Measurements from ENCODE around the gene GJD4.
A peak's percentile ranks its signal among the peaks of the same experiment; 100 is the strongest.

Gene GJD4, protein sequence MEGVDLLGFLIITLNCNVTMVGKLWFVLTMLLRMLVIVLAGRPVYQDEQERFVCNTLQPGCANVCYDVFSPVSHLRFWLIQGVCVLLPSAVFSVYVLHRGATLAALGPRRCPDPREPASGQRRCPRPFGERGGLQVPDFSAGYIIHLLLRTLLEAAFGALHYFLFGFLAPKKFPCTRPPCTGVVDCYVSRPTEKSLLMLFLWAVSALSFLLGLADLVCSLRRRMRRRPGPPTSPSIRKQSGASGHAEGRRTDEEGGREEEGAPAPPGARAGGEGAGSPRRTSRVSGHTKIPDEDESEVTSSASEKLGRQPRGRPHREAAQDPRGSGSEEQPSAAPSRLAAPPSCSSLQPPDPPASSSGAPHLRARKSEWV

DNA sequence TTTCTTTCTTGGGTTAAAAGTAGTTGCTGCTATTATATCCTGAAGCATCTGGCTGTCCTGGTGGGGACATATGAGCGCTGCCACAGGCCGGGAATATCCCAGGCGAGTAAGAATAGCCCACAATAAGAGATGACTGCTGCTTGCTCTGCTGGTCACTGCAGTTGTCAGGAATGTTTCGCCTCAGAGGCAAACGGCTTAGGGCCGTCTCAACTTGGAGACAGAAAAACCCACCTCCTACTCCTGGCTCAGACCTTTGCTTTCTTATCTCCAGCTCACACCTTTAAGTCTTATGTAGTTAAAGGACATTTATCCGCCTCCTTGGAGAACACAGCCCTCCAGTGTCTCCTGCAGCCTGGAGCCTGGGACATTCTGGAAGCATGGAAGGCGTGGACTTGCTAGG, at the start of gene GJD4:
TSS of gene GJD4 (plus strand) at position 151 of the 400 bp plus-strand sequence. CDS start at position 378, 227 bp downstream.
- DNase-seq (ENCODE audit: low read depth in 2 of 2) = no peak

DNA sequence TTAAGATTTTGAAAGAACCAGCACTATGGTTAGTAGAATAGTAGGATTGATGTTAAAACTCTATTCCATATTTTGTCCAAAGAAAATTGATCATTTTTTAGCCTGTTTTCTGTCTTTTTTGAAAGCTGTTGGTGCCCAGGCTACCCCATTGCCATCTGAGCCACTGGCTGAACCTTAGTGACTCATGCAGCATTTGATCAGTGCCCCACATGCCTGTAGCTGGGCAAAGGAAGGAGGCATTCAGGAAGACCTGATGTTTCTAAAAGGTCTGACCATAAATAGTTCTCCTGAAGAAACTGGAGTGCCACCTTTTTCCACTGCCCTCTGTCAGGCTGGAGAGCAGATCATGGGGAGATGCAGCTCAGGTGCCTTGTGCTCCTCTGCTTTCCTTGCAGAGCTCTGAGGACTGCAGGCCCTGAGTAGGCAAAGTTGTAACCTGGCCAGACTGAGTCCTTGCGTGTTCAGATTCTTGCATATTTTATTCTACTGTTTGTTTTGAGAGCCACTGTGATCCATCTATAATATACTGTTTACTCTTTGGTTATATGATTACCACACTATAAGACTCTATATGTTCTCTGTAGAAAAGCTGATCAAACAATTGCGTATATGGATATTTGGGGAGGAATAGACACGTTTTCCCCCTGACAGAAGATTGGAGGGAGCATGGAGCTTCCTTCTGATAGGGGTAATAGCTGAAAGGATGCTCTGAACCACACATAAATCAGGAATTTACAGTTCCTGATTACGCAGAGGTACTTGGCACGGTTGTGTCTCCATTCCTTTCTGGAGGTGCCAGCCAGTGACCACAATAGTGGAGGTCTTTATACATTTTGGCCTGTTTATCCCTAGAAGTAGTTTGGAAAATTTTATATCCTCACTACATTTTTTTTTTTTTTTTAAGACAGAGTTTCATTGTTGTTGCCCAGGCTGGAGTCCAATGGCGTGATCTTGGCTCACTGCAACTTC, 48.9 kb upstream of the GJD4 start:
- DNase-seq (ENCODE audit: low read depth in 2 of 2) = no peak

DNA sequence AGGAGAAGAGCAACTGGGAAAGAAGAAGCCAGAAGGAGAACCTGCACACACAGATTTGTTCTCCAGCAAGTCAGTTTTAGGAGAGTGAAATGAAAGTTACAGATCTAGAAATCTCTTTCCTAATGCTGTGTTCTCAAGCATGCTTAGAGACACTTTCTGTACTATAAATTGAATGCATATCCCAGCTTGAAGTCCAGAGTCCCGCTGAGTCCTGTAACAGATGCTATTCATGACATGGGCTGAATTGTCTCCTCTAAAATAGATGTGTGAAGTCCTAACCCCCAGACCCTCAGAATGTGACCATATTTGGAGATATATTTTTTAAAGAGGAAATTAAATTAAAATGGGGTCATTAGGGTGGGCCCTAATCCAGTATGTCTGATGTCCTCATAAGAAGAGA, 46.9 kb upstream of the GJD4 start:
- DNase-seq (ENCODE audit: low read depth in 2 of 2) = no peak

DNA sequence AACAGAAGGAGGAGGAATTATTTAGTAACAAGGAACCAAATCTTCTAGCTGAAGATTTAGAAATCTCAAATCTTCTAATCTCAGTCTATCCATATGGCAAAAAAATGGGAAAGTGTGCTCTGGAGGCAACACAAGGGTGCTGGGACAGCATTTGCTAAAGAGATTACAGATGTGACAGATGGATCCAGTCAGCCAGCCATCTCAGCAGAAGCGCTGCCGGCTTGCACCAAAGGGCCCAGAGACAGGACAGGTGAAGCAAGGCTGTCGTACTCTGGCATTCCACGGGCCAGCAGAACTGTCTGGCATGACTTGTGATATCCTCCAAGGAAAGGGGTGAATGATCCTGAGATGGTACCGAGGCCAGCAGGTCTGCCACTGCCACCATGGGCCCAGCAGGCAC, 45.7 kb upstream of the GJD4 start:
- no peak for DNase-seq (ENCODE audit: low read depth in 2 of 2)

DNA sequence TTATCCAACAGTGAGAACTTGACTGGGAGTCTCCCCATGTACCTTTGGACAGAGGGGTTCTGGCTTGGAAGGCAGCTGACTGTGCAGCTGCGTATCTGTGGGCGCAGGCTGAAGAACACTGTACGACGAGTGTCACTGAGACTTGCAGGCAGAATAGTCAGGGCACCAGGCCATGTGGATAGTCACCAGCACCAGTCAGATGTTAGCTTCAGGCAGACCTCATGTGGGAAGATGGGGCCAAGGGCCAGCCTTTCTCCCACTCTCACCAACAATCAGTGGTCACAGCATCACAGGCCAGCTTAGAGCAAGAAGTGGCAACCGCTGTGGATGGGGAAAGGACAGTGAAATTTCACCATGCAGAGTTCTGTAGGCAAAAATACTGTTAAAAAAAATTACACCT, 43.4 kb upstream of the GJD4 start:
- DNase-seq (ENCODE audit: low read depth in 2 of 2) = no peak

DNA sequence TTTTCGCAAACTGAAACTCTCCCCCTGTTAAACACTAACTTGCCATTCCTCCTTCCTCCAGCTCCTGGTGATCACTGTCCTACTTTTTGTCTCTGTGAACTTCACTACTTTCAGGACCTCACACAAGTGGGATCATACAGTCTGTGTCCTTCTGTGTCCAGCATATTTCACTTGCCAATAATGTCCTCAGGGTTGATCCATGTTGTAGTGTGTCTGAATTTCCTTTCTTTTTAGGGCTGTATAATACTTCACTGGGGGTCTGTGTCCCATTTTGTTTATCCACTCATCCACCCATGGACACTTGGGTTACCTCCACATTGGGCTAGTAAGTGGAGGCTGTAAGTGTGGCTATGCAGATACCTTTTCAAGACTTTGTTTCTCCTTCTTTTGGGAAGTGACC, 42.7 kb upstream of the GJD4 start:
- no peak for DNase-seq (ENCODE audit: low read depth in 2 of 2)

DNA sequence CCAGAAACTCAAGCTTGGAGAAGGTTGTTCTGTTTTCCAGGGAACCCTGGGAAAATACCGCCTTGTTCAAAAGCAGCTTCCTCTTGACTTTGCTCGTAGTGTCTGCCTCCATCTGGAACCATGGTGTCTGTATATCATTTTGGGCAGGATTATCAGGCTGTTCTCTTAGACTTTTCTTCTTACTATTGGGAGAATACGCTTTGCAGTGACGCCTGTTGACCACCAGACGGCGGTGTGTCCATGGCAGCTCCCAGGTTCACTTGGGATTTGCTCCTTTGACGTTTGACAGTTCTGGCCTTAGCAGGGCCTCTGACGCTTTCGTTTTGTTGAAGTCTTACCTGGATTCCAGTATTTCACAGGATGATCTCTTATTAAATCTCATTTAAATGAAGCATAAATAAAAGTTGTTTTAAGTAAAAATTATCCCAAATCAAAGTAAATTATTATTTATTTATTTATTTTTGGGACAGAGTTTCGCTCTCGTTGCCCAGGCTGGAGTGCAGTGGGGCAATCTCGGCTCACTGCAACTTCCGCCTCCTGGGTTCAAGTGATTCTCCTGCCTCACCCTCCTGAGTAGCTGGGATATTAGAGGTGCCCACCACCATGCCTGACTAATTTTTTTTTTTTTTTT, 41.8 kb upstream of the GJD4 start:
- no peak for DNase-seq (ENCODE audit: low read depth in 2 of 2)

DNA sequence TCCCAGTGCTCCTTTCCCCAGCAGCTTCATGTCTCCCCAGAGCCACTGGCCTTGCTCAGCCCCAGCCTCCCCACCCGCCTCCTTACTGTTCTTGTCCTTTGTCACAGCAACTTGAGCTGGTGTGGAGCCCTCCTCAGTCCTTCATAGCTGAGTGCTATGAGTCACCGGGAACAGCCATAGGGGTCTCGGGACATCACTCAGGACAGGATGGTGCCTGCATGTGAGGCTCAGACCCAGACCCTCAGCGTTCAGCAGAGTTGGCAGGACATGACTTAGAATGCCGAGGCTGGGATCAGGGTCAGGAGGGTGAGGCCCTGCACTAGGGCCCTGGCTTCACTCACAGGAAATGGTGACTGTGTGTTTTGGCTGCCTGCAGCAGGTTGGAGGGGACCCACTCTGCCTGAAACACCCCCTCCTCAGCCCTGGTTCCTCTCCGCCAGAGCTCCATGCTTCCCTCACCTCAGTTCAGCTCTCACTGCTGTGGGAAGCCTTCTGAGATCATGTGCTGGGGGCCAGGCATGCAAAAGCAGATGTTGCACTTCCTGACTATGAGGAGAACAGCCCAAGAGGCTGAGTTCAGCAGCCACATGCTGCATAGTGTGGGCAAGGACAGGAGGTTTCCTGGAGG, 40.7 kb upstream of the GJD4 start:
- no peak for DNase-seq (ENCODE audit: low read depth in 2 of 2)

DNA sequence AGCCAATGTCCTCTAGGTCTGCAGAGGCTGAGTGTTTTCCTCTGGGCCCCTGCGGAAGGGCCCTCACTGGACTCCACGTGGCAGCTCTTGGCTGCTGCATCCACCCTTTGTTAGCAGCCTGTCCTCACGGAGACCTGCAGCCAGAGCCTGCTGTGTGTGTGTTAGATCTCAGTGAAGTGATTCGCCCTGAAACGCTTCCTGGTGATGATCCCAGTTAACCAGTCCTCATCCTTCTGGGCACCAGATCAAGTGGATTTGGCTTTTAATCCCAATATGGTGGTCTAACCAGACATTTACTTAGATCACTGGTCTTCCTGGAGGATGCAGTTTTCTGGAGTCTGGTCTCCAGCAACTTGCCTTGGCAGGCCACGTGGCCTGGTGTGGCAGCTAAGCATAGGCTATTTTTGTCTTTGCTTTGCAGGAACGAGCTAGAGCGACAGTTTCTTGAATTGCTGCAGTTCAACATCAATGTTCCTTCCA, 39.5 kb upstream of the GJD4 start:
- DNase-seq (ENCODE audit: low read depth in 2 of 2) = no peak

DNA sequence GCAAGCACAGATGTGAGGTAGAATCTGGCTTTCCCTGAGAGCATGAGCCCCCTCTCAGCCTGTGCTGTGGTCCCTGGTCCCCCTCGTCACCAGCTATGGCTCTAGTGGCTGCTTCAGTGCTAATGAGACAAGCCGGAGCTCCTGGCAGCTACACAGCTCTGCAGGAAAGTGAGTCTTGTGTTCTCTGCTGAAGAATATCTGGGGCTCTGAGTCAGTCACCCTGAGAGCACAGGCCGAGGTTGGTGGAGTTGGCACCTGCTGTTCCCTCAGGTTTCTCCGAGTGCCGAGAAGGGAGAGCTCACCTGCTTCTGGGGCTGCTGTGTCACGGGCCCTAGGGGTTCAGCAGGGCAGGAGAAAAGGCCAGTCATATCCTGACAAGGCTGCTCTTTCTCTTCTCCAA, 37.2 kb upstream of the GJD4 start:
- DNase-seq (ENCODE audit: low read depth in 2 of 2) = no peak

DNA sequence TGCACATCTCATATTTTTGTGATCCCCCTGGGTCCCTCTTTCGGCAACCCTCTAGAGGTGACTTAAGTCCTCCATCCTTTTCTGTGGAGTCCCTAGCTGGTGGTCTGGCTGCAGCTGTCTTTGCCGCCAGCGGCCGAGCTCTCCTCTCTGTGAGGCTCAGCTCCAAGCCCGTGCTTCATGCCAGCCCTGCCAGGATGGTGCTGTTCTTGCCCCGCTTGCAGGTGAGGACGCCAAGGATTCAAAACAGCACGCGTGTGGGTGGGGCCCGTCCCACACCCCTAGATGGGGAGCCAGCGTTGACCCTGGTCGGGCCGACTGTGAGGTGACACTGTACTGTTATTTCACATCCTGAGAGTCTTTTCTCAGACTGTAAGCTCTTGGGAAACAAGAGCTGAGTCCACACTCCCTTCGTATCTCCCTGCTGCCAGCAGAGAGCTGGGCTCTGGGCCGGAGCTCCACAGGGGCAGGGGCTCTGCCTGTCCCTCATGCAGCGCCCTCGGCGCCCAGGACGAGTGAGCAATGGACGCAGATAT, 36.6 kb upstream of the GJD4 start:
- no peak for DNase-seq (ENCODE audit: low read depth in 2 of 2)

DNA sequence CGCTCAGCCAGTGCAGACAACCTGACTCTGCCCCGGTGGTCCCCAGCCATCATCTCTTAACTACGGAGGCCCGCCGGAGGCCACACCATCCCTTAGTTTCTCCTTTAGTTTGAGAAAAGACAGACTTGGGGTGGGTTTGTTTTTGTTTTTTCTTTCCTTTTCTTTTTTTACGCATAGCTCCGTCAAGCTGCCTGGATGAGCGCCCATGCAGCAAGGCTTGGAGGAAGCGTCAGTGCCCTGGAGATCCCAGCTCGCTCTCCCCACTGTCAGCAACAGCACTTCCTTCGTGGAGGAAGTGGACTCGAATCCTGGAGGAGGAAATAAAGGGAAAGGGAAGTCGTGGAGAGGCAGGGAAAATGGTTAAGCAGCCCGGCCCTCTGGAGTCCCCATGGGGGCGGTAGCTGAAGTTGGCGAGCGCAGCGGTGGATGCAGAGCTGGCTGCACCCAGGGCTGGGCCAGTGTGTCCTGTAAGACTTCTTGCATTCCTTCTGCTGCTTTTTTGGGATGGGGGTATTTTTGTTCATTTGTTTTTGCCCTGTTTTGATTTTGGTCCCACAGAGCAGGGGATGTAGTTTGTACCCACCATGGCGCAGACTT, 35.9 kb upstream of the GJD4 start:
- no peak for DNase-seq (ENCODE audit: low read depth in 2 of 2)

DNA sequence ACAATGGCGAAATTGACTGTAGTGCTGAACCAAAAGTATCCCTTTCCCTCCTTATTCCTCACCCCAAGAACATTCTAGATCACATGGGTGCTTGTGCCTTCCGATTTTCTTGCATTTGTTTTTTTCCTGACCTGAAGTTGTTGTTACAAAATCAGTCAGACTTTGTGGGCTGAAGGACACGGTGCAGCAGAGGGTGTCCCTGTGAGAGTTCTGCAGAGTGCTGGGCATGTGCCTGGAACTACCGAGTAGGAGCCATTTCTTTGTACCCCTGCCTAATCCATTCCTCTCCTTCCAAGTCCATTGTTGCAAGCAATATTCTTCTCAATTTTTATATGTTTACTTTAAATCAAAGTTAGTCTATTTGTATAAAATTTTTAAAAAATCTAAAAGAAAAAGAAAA, 35.3 kb upstream of the GJD4 start:
- DNase-seq (ENCODE audit: low read depth in 2 of 2) = no peak

DNA sequence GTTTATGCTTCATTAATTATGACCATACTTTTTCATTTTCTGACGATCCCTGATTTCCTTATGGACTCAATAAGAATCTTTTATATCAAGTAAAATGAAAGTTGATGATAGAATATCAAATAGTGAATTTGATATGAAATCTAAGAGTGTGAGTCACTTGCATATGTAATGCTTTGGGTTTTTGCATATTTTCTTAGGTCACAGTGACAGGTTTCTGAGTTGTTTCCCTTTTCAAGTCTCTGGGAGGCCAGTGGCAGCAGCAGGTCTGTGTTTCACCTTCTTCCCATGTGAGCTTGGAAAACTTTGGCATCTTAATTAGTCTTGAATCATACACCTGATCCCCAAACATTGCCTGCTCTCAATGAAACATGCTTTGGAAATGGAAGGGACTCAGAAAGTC, 34.7 kb upstream of the GJD4 start:
- no peak for DNase-seq (ENCODE audit: low read depth in 2 of 2)

DNA sequence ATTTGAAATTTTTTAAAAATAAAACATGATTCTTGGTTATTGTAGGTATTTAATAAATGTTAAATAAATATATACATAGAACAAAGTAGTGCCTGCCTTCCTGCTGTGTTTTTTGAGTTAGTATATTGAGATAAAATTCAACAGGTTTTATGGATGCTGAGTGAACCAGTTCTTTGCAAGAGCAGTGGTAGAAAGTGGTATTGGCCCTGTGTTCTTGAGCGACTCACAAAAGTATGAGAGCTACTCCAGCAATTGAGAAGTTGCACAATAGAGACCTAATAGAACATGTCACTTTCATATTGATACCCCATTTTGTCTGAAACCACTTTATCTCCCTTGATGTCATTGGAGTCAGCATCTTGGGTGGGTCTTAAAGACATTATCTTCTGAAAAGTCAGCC, 32.6 kb upstream of the GJD4 start:
- no peak for DNase-seq (ENCODE audit: low read depth in 2 of 2)

DNA sequence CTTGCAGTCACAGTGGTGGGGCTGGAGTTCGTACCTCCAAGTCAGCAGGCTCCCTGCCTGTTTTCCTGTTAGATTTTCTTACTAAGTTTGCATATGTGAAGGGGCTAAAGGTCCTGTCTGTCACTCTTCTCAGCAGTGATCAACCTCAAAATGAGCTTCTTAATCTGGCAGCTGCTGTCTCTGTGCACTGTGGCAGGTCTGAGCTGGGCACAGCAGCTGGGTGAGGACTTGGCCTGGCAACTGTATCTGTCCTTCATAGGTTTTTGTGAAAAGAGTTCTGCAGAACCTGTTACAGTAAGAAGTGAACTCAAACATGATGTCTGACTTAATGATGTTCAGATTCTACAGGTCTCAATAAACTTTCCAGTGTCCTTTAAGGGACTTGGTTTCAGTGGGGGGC, 31.3 kb upstream of the GJD4 start:
- DNase-seq (ENCODE audit: low read depth in 2 of 2) = no peak

DNA sequence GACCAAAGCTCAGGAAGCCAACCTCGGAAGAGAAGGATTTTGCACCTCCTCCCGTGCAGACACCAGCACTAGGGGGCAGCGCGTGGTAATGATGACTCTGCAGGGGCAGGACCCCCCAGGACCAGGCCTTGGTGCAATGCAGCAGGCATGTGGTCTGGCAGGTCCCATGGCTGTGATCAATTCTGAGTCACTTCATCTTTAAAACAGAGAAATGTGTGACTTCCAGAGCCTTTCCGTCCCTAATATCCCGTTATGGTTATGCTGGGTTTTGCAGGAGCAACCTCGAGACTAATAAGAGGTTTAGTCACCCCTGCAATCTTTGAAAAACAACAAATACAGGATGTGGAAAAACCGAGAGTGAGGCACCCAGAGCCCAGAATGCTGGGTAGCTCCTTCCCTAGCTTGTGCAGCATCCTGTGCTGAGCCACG, 30.2 kb upstream of the GJD4 start:
- peak; percentile 17 to 29 for DNase-seq (ENCODE audit: low read depth in 2 of 2)

DNA sequence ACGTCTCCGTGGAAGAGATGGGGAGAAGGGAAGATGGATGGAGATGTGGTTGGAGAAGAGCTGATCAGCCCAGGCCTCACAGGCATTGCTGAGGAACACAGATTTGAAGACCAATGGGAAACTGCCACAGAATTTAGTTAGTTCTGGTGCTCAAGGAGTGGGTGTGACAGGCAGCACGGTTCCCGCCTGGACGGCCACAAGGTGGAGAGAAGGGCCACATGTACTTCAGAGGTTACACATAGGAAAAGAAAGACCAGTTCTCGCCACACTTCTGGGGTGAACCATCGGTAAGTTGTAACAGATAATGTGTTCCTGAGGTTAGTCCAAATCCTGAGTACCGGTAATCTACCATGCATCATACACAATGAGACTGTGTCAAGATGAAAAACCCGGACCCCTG, 29.5 kb upstream of the GJD4 start:
- no peak for DNase-seq (ENCODE audit: low read depth in 2 of 2)

DNA sequence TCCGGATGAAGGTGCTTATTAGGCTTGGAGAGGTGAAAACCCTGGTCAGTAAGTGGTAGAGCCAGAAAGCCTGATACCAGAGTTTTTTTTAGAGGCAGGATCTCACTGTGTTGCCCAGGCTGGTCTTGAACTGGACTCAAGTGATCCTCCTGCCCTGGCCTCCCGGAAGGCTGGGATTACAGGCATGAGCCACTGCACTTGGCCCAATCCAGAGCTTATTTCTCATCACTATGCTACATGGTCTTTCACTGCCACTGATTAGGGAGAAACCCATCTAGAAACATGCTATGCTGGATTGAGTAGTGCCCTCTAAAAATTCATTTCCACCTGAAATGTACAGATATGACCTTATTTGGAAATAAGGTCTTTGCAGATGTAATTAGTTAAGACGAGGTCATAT, 28.4 kb upstream of the GJD4 start:
- DNase-seq (ENCODE audit: low read depth in 2 of 2) = no peak

DNA sequence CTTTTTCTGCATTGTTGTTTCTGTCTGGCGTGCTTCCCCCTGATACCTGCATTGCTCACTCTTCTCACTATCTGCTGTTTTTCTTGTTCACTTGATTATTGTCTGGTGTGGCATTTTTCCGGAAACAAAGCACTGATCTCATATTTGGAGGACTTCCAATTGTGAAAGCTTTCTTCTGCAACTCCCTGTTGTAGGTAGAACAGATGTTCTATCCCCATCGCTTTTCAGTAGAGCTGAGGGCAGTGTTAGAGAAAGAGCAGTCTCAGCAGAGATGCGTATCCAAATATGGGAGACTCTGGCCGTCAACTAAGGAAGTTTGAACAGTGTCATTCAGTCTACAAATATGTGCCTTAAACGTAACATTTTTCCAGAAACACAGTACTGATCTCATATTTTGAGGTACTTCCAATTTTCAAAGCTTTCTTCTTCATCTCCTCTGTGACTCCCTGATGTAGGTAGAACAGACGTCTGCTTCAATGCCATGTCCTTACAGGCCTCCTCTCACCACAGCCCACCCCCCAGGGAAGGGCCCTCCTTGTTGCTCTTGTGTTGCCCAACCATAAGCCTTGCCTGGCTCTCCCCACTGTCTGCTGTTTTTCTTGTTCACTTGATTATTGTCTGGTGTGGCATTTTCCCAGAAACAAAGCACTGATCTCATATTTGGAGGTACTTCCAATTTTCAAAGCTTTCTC, 27.1 kb upstream of the GJD4 start:
- DNase-seq (ENCODE audit: low read depth in 2 of 2) = no peak

DNA sequence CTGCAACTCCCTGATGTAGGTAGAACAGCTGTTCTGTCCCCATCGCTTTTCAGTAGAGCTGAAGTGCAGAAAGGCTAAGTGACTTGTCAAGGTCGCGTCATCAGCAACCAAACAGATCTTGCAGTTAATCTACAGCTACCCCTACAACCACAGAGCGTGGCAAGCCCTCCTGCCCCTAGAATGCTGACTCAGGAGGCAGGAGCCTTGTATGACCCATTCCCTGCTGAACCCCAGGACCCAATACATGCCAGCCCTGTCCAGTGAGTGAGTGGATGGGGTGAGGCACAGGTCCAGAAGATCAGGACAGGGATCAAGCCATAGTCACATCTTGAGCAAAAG, 26.6 kb upstream of the GJD4 start:
- no peak for DNase-seq (ENCODE audit: low read depth in 2 of 2)
